Fibroblast of the conjunctiva (primary cell): ENCODE data around the gene B3GALT5.
"Not testable (repeated sequence)": the region's sequence is repeated elsewhere in the genome, so short reads cannot be mapped to it uniquely, and the experiment has no call there.

ENCODE experiments used
- DNase-seq: peaks from one replicate; pipeline ENCODE4 v3.0.0-alpha.2; 2010; ENCODE audit warnings: low read depth

Gene B3GALT5

GRCh38 chr21:39666681-39667315 is 54.1 kb downstream of the B3GALT5 start:
- DNase-seq: no peak

GRCh38 chr21:39667353-39667891 is 54.7 kb downstream of the B3GALT5 start:
- DNase-seq: no peak

GRCh38 chr21:39668369-39668768 is 55.6 kb downstream of the B3GALT5 start:
- no peak for DNase-seq

- DNase-seq: no peak
Observed at GRCh38 chr21:39669485-39669884, 56.7 kb downstream of the B3GALT5 start.

- DNase-seq: no peak
Observed at GRCh38 chr21:39669976-39670661, 57.4 kb downstream of the B3GALT5 start.

- no peak for DNase-seq
Observed at GRCh38 chr21:39670701-39671100, 58.0 kb downstream of the B3GALT5 start.

- no peak for DNase-seq
Observed at GRCh38 chr21:39671986-39672385, 59.2 kb downstream of the B3GALT5 start.

- no peak for DNase-seq
Observed at GRCh38 chr21:39673163-39673562, 60.4 kb downstream of the B3GALT5 start.

- DNase-seq: no peak
Observed at GRCh38 chr21:39673736-39674135, 61.0 kb downstream of the B3GALT5 start.

- no peak for DNase-seq
Observed at GRCh38 chr21:39674801-39675200, 62.1 kb downstream of the B3GALT5 start.

- no peak for DNase-seq
Observed at GRCh38 chr21:39675590-39675989, 62.9 kb downstream of the B3GALT5 start.

- DNase-seq: no peak
Observed at GRCh38 chr21:39675993-39676661, 63.4 kb downstream of the B3GALT5 start.

- DNase-seq: no peak
Observed at GRCh38 chr21:39680216-39680615, 67.5 kb downstream of the B3GALT5 start.

GRCh38 chr21:39681257-39681656 is 68.5 kb downstream of the B3GALT5 start:
- peak; percentile 9 for DNase-seq

GRCh38 chr21:39681845-39682244 is 69.1 kb downstream of the B3GALT5 start:
- DNase-seq: peak; percentile 34

GRCh38 chr21:39685236-39685635 is 72.5 kb downstream of the B3GALT5 start:
- no peak for DNase-seq

GRCh38 chr21:39685991-39686390 is 73.3 kb downstream of the B3GALT5 start:
- no peak for DNase-seq

- no peak for DNase-seq
Observed at GRCh38 chr21:39686646-39687468, 74.1 kb downstream of the B3GALT5 start.

GRCh38 chr21:39688010-39688409 is 75.3 kb downstream of the B3GALT5 start:
- no peak for DNase-seq

GRCh38 chr21:39689860-39690259 is 77.1 kb downstream of the B3GALT5 start:
- not testable (repeated sequence) for DNase-seq

- DNase-seq: no peak
Observed at GRCh38 chr21:39690454-39690853, 77.7 kb downstream of the B3GALT5 start.

GRCh38 chr21:39694750-39695149 is 82.0 kb downstream of the B3GALT5 start:
- no peak for DNase-seq
